Measurements from ENCODE around the gene RAB12. TPM values are rescaled to one million over a fixed set of nuclear protein-coding genes. Genes with fewer than 3 reads are reported as not detected.
"Not testable (repeated sequence)": the region's sequence is repeated elsewhere in the genome, so short reads cannot be mapped to it uniquely, and the experiment has no call there.

The RAB12 gene
- total RNA-seq, 2 donors from 2014 or later = 22.0 to 27.0 TPM

- H3K4me3 ChIP-seq (ENCODE audit: low read length) = no peak overlapping the region
- no peaks in the 10 kb centered on the region for H3K36me3 Mint-ChIP-seq (ENCODE audit: low read depth)
- no peaks in the 10 kb centered on the region for H3K27me3 ChIP-seq (ENCODE audit: control insufficient read depth, insufficient read depth, low read length, poor library complexity, severe bottlenecking)
- no peak overlapping the region for H3K27ac ChIP-seq (ENCODE audit: low read depth, low read length)
- no peaks in the 10 kb centered on the region for H3K9me3 Mint-ChIP-seq
- H3K4me1 ChIP-seq (ENCODE audit: control insufficient read depth, insufficient read depth, low read length) = no peaks in the 10 kb centered on the region
- H3K4me3 Mint-ChIP-seq = no peak overlapping the region
- DNase-seq = no peak
- H3K27ac Mint-ChIP-seq = no peak overlapping the region
- H3K36me3 ChIP-seq (ENCODE audit: control insufficient read depth, insufficient read depth, low read length) = no peaks in the 10 kb centered on the region
- H3K9me3 ChIP-seq (ENCODE audit: control insufficient read depth, low read length) = no peaks in the 10 kb centered on the region
- H3K4me1 Mint-ChIP-seq = no peaks in the 10 kb centered on the region
- H3K9ac ChIP-seq (ENCODE audit: extremely low read depth, low read length, poor library complexity, severe bottlenecking) = no peak overlapping the region
- H3K27me3 Mint-ChIP-seq (ENCODE audit: insufficient read depth) = no peaks in the 10 kb centered on the region
- WGBS, 2 experiments (ENCODE audit: insufficient coverage in 1 of 2, insufficient read length in 1 of 2) = 77 to 81% methylated on average over 2 to 5 of the region's 5 CpGs
- no peak for TF ChIP-seq CTCF (conservative IDR thresholded peaks at IDR 0.05)
These were observed 37.8 kb upstream of the RAB12 start for GRCh38 chr18:8571399-8571798.

GRCh38 chr18:8573766-8574165, 35.5 kb upstream of the RAB12 start:
- not testable (repeated sequence) for H3K4me3 Mint-ChIP-seq; H3K4me1 Mint-ChIP-seq; DNase-seq; H3K27me3 Mint-ChIP-seq (ENCODE audit: insufficient read depth); H3K27ac Mint-ChIP-seq; H3K27me3 ChIP-seq (ENCODE audit: control insufficient read depth, insufficient read depth, low read length, poor library complexity, severe bottlenecking); H3K9ac ChIP-seq (ENCODE audit: extremely low read depth, low read length, poor library complexity, severe bottlenecking); H3K36me3 Mint-ChIP-seq (ENCODE audit: low read depth); H3K4me1 ChIP-seq (ENCODE audit: control insufficient read depth, insufficient read depth, low read length); H3K4me3 ChIP-seq (ENCODE audit: low read length); H3K27ac ChIP-seq (ENCODE audit: low read depth, low read length); H3K36me3 ChIP-seq (ENCODE audit: control insufficient read depth, insufficient read depth, low read length); H3K9me3 ChIP-seq (ENCODE audit: control insufficient read depth, low read length)
- H3K9me3 Mint-ChIP-seq = peaks cover 13% of the 10 kb centered on the region
- WGBS, 2 experiments (ENCODE audit: insufficient coverage in 1 of 2, insufficient read length in 1 of 2) = 100% methylated on average over 1 of the region's 1 CpG; no CpG with 5 or more reads in 1 of the 2 experiments

- peaks cover 6% of the 10 kb centered on the region for H3K9me3 Mint-ChIP-seq
- H3K36me3 ChIP-seq (ENCODE audit: control insufficient read depth, insufficient read depth, low read length) = no peaks in the 10 kb centered on the region
- H3K9me3 ChIP-seq (ENCODE audit: control insufficient read depth, low read length) = peaks cover 5% of the 10 kb centered on the region
- WGBS, 2 experiments (ENCODE audit: insufficient coverage in 1 of 2, insufficient read length in 1 of 2) = 44 to 51% methylated on average over 7 to 8 of the region's 8 CpGs
- H3K27ac ChIP-seq (ENCODE audit: low read depth, low read length) = no peak overlapping the region
- TF ChIP-seq CTCF (conservative IDR thresholded peaks at IDR 0.05) = no peak
- peaks cover 3% of the 10 kb centered on the region for H3K4me1 Mint-ChIP-seq
- no peak overlapping the region for H3K4me3 ChIP-seq (ENCODE audit: low read length)
- H3K4me1 ChIP-seq (ENCODE audit: control insufficient read depth, insufficient read depth, low read length) = no peaks in the 10 kb centered on the region
- peak overlapping the region; percentile 20 for H3K4me3 Mint-ChIP-seq
- H3K27me3 Mint-ChIP-seq (ENCODE audit: insufficient read depth) = peaks cover 9% of the 10 kb centered on the region
- no peak overlapping the region for H3K27ac Mint-ChIP-seq
- H3K36me3 Mint-ChIP-seq (ENCODE audit: low read depth) = no peaks in the 10 kb centered on the region
- peak; percentile 54 for DNase-seq
- H3K9ac ChIP-seq (ENCODE audit: extremely low read depth, low read length, poor library complexity, severe bottlenecking) = no peak overlapping the region
- no peaks in the 10 kb centered on the region for H3K27me3 ChIP-seq (ENCODE audit: control insufficient read depth, insufficient read depth, low read length, poor library complexity, severe bottlenecking)
These were observed 24.4 kb upstream of the RAB12 start for GRCh38 chr18:8584798-8585197.

DNA sequence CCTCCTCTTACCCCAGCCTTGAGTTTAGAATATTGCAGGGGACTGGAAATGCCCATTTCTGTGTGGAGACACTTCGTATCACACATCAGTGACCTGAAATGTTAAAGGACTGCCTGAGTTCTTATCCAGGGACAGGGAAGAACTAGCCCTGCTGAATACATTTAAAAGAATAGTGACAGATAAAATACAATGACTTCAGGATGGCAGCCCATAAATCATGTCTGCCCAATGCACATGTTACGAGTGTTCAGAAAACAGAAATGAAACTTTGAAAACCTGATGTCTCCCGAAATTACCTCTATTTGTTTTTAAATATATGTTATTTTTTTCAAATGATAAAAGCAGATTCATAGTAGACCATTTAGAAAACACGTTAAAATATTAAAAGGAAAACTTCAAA, 22.3 kb upstream of the RAB12 start:
- Mint-ChIP-seq H3K27me3 (ENCODE audit: insufficient read depth) (peaks cover 9% of the 10 kb centered on the region), H3K36me3 (ENCODE audit: low read depth) (no peaks in the 10 kb centered on the region), H3K4me1 (peaks cover 3% of the 10 kb centered on the region), H3K4me3 (no peak overlapping the region), H3K9me3 (no peaks in the 10 kb centered on the region), H3K27ac (no peak overlapping the region)
- H3K4me1 ChIP-seq (ENCODE audit: control insufficient read depth, insufficient read depth, low read length) = no peaks in the 10 kb centered on the region
- H3K9ac ChIP-seq (ENCODE audit: extremely low read depth, low read length, poor library complexity, severe bottlenecking) = no peak overlapping the region
- 85 to 93% methylated on average over 2 to 3 of the region's 4 CpGs for WGBS, 2 experiments (ENCODE audit: insufficient coverage in 1 of 2, insufficient read length in 1 of 2)
- no peak for DNase-seq
- no peak overlapping the region for H3K4me3 ChIP-seq (ENCODE audit: low read length)
- H3K36me3 ChIP-seq (ENCODE audit: control insufficient read depth, insufficient read depth, low read length) = no peaks in the 10 kb centered on the region
- no peak overlapping the region for H3K27ac ChIP-seq (ENCODE audit: low read depth, low read length)
- no peaks in the 10 kb centered on the region for H3K27me3 ChIP-seq (ENCODE audit: control insufficient read depth, insufficient read depth, low read length, poor library complexity, severe bottlenecking)
- TF ChIP-seq CTCF (conservative IDR thresholded peaks at IDR 0.05) = no peak
- no peaks in the 10 kb centered on the region for H3K9me3 ChIP-seq (ENCODE audit: control insufficient read depth, low read length)

Measured in endodermal cell (in vitro differentiated cells).